MM.1S (cell line): ENCODE measurements around the gene MT1M.

ENCODE experiments used
- CTCF ChIP-seq: fragments of 300-600 bp; sonication (generic); IDR thresholded peaks from 2 replicates; pipeline ENCODE4 v1.5.1; 2016; ENCODE audit warnings: antibody characterized with exemption, low read length, mixed read lengths
- EZH2 ChIP-seq: fragments of 300-600 bp; sonication (generic); optimal IDR thresholded peaks from 2 replicates; pipeline ENCODE3; 2017; ENCODE audit warnings: low read depth, mild to moderate bottlenecking, antibody characterized with exemption, low read length, mixed read lengths

GRCh38 chr16:56681939-56682702, 49.7 kb downstream of the MT1M start, which contains the start of gene MT1X:
- TF ChIP-seq CTCF (no peak), EZH2 (no peak)
